NB4 (cell line): ENCODE data around the gene KCMF1.

Source experiments
- MYC ChIP-seq: IDR thresholded peaks from 2 replicates; pipeline ENCODE4 v1.6.1; 2011; ENCODE audit warnings: low read depth, low read length
- POLR2A ChIP-seq: IDR thresholded peaks from 2 replicates; pipeline ENCODE4 v1.6.1; 2011; ENCODE audit warnings: mild to moderate bottlenecking; ENCODE audit not compliant: insufficient read length; ENCODE audit errors: extremely low read depth
- TF ChIP-seq, protein P1 (sequence below): IDR thresholded peaks from one replicate; pipeline ENCODE4 v1.5.1; 2012; ENCODE audit warnings: low read depth, low read length

DNA sequence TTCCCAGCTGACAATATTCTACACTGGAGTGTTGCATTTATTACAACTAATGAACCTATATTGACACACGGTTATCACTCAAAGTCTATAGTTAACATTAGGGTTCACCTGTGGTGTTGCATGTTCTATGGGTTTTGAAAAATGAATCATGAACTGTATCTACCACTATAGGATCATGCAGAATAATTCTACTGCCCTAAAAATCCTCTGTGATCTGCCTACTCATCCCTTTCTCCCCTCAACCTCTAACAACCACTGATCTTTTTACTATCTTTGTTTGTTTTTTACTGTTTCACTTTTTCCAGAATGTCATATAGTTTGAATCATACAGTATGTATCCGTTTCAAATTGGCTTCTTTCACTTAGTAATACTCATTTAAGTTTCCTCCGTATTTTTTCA lies 114.6 kb downstream of the KCMF1 start:
- no peak for TF ChIP-seq POLR2A
- TF ChIP-seq, protein P1, sequence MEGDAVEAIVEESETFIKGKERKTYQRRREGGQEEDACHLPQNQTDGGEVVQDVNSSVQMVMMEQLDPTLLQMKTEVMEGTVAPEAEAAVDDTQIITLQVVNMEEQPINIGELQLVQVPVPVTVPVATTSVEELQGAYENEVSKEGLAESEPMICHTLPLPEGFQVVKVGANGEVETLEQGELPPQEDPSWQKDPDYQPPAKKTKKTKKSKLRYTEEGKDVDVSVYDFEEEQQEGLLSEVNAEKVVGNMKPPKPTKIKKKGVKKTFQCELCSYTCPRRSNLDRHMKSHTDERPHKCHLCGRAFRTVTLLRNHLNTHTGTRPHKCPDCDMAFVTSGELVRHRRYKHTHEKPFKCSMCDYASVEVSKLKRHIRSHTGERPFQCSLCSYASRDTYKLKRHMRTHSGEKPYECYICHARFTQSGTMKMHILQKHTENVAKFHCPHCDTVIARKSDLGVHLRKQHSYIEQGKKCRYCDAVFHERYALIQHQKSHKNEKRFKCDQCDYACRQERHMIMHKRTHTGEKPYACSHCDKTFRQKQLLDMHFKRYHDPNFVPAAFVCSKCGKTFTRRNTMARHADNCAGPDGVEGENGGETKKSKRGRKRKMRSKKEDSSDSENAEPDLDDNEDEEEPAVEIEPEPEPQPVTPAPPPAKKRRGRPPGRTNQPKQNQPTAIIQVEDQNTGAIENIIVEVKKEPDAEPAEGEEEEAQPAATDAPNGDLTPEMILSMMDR = no peak
- no peak for TF ChIP-seq MYC
